HG03575 (cell line): ENCODE data around the gene SYPL1.

ENCODE experiments used
- ATAC-seq: cut with Tn5 transposase; IDR thresholded peaks from one replicate; pipeline ENCODE4 v1.9.1; 2021; ENCODE audit not compliant: unreplicated experiment, insufficient number of reproducible peaks, low FRiP score; ENCODE audit errors: extremely low read depth

SYPL1 gene

DNA sequence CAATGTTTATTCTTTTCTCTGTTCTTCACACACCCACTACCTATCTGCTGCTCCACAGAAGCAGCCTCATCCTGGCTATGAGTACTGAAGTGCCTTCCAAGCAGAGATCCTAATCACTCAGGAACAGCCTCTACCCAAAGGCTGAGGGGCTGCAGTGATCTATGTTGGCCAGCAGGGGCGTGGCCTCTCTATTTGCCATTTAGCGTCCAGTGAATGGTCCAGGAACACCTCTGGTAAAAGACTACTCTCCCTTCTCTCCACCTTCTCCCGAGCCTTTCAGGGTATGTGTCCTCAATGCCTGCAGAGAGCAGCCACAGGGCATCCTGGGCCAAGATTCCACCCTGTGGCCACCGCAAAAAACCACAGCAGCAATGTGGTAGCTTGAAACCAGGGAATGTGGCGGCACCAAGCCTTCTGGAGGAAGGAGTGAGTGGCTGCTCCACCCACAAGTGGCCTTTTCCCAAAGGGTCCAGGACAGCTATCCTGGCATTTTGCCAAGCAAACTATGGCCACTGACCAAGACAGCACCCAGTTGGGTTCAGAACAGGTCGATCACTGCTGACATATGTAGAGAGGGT lies 70.9 kb downstream of the SYPL1 start:
- no peak for ATAC-seq
